Stimulated activated CD8-positive, alpha-beta memory T cell treated with anti-CD3 and anti-CD28 coated beads, Interleukin-4, amount 100 ng/mL, for 1 hour (primary cell): ENCODE data around the gene MCRIP2.

Experiments used
- DNase-seq, 2 donors: peaks; one replicate each; pipeline ENCODE4 v3.0.0-alpha.2; 2020; ENCODE audit warnings: low read depth in 2 of 2, low spot score in 1 of 2

MCRIP2 gene

GRCh38 chr16:616733-617586 lies 24.7 kb upstream of the MCRIP2 start:
- DNase-seq = no peak

GRCh38 chr16:617855-618254 lies 23.8 kb upstream of the MCRIP2 start:
- no peak for DNase-seq

GRCh38 chr16:619476-620100 lies 22.0 kb upstream of the MCRIP2 start:
- DNase-seq = no peak

- DNase-seq = no peak
These were observed 20.7 kb upstream of the MCRIP2 start for GRCh38 chr16:620700-621525.

GRCh38 chr16:621526-622105 lies 20.0 kb upstream of the MCRIP2 start:
- DNase-seq = no peak

- DNase-seq = no peak
These were observed 18.7 kb upstream of the MCRIP2 start for GRCh38 chr16:622920-623280.

- no peak for DNase-seq
These were observed 17.0 kb upstream of the MCRIP2 start for GRCh38 chr16:624526-625070.

GRCh38 chr16:625117-625976 lies 16.3 kb upstream of the MCRIP2 start:
- no peak for DNase-seq

GRCh38 chr16:625977-626765 lies 15.5 kb upstream of the MCRIP2 start:
- no peak for DNase-seq

GRCh38 chr16:626787-627453 lies 14.7 kb upstream of the MCRIP2 start:
- no peak for DNase-seq

- no peak for DNase-seq
These were observed 14.0 kb upstream of the MCRIP2 start for GRCh38 chr16:627454-628239.

- DNase-seq = no peak
These were observed 13.1 kb upstream of the MCRIP2 start for GRCh38 chr16:628321-629061.

- DNase-seq = no peak
These were observed 12.3 kb upstream of the MCRIP2 start for GRCh38 chr16:629185-629832.

- no peak for DNase-seq
These were observed 11.8 kb upstream of the MCRIP2 start for GRCh38 chr16:629833-630248.

GRCh38 chr16:630249-630814 lies 11.3 kb upstream of the MCRIP2 start:
- no peak for DNase-seq

- DNase-seq = no peak
These were observed 10.7 kb upstream of the MCRIP2 start, which contains the start of gene WFIKKN1 for GRCh38 chr16:630815-631405. TSS of gene WFIKKN1 (plus strand) at chr16:630985. CDS start at chr16:631254, 269 bp downstream.
